ENCODE measurements around the gene SLC34A1. TPM values are rescaled to one million over a fixed set of nuclear protein-coding genes. Genes with fewer than 3 reads are reported as not detected.

The SLC34A1 gene
- total and polyA plus RNA-seq, 2 experiments from 2014 or later, result not detected

DNA sequence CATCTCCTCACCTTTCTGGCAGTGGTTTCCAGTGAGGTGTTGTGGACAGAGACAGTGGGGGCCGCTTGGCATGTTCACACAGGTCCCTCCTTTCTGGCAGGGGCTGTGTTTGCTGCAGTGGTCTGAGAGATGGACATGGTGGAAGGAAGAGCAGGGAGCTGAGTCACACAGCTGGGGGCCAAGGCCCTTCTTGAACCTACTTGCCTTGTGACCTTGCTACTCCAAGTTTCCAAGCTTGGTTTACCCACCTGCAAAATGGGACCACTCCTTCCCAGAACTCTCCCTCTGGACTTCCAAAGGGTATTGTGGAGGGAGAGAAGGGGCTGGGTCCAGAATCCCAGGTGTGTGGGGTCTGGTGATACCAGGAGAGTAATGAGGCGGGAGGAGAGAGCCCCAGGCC, 21.1 kb downstream of the SLC34A1 start:
- TF ChIP-seq ZNF331 (CRISPR knock-in tag; IDR thresholded peaks at IDR 0.05; ENCODE audit: low read depth) (no peak), EZH2 (IDR thresholded peaks at IDR 0.05; ENCODE audit: low read depth, unreplicated experiment) (no peak), JUNB (IDR thresholded peaks at IDR 0.05; ENCODE audit: unreplicated experiment) (no peak), STAT1 (IDR thresholded peaks at IDR 0.05; ENCODE audit: unreplicated experiment) (no peak), NANOG (IDR thresholded peaks at IDR 0.05; ENCODE audit: borderline replicate concordance) (no peak), ZNF114 (CRISPR knock-in tag; IDR thresholded peaks at IDR 0.05) (no peak), POLR2AphosphoS5 (IDR thresholded peaks at IDR 0.05; ENCODE audit: low read depth) (no peak), EZH2phosphoT487 (IDR thresholded peaks at IDR 0.05; ENCODE audit: unreplicated experiment) (no peak), CREB1 (CRISPR knock-in tag; IDR thresholded peaks at IDR 0.05; ENCODE audit: low read depth) (no peak)
- TF ChIP-seq, protein P1, sequence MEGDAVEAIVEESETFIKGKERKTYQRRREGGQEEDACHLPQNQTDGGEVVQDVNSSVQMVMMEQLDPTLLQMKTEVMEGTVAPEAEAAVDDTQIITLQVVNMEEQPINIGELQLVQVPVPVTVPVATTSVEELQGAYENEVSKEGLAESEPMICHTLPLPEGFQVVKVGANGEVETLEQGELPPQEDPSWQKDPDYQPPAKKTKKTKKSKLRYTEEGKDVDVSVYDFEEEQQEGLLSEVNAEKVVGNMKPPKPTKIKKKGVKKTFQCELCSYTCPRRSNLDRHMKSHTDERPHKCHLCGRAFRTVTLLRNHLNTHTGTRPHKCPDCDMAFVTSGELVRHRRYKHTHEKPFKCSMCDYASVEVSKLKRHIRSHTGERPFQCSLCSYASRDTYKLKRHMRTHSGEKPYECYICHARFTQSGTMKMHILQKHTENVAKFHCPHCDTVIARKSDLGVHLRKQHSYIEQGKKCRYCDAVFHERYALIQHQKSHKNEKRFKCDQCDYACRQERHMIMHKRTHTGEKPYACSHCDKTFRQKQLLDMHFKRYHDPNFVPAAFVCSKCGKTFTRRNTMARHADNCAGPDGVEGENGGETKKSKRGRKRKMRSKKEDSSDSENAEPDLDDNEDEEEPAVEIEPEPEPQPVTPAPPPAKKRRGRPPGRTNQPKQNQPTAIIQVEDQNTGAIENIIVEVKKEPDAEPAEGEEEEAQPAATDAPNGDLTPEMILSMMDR (conservative IDR thresholded peaks at IDR 0.05; ENCODE audit: low read depth in 2 of 2), result no peak
- TF ChIP-seq, protein P2, sequence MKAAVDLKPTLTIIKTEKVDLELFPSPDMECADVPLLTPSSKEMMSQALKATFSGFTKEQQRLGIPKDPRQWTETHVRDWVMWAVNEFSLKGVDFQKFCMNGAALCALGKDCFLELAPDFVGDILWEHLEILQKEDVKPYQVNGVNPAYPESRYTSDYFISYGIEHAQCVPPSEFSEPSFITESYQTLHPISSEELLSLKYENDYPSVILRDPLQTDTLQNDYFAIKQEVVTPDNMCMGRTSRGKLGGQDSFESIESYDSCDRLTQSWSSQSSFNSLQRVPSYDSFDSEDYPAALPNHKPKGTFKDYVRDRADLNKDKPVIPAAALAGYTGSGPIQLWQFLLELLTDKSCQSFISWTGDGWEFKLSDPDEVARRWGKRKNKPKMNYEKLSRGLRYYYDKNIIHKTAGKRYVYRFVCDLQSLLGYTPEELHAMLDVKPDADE (IDR thresholded peaks at IDR 0.05), result no peak
- TF ChIP-seq, protein P3, sequence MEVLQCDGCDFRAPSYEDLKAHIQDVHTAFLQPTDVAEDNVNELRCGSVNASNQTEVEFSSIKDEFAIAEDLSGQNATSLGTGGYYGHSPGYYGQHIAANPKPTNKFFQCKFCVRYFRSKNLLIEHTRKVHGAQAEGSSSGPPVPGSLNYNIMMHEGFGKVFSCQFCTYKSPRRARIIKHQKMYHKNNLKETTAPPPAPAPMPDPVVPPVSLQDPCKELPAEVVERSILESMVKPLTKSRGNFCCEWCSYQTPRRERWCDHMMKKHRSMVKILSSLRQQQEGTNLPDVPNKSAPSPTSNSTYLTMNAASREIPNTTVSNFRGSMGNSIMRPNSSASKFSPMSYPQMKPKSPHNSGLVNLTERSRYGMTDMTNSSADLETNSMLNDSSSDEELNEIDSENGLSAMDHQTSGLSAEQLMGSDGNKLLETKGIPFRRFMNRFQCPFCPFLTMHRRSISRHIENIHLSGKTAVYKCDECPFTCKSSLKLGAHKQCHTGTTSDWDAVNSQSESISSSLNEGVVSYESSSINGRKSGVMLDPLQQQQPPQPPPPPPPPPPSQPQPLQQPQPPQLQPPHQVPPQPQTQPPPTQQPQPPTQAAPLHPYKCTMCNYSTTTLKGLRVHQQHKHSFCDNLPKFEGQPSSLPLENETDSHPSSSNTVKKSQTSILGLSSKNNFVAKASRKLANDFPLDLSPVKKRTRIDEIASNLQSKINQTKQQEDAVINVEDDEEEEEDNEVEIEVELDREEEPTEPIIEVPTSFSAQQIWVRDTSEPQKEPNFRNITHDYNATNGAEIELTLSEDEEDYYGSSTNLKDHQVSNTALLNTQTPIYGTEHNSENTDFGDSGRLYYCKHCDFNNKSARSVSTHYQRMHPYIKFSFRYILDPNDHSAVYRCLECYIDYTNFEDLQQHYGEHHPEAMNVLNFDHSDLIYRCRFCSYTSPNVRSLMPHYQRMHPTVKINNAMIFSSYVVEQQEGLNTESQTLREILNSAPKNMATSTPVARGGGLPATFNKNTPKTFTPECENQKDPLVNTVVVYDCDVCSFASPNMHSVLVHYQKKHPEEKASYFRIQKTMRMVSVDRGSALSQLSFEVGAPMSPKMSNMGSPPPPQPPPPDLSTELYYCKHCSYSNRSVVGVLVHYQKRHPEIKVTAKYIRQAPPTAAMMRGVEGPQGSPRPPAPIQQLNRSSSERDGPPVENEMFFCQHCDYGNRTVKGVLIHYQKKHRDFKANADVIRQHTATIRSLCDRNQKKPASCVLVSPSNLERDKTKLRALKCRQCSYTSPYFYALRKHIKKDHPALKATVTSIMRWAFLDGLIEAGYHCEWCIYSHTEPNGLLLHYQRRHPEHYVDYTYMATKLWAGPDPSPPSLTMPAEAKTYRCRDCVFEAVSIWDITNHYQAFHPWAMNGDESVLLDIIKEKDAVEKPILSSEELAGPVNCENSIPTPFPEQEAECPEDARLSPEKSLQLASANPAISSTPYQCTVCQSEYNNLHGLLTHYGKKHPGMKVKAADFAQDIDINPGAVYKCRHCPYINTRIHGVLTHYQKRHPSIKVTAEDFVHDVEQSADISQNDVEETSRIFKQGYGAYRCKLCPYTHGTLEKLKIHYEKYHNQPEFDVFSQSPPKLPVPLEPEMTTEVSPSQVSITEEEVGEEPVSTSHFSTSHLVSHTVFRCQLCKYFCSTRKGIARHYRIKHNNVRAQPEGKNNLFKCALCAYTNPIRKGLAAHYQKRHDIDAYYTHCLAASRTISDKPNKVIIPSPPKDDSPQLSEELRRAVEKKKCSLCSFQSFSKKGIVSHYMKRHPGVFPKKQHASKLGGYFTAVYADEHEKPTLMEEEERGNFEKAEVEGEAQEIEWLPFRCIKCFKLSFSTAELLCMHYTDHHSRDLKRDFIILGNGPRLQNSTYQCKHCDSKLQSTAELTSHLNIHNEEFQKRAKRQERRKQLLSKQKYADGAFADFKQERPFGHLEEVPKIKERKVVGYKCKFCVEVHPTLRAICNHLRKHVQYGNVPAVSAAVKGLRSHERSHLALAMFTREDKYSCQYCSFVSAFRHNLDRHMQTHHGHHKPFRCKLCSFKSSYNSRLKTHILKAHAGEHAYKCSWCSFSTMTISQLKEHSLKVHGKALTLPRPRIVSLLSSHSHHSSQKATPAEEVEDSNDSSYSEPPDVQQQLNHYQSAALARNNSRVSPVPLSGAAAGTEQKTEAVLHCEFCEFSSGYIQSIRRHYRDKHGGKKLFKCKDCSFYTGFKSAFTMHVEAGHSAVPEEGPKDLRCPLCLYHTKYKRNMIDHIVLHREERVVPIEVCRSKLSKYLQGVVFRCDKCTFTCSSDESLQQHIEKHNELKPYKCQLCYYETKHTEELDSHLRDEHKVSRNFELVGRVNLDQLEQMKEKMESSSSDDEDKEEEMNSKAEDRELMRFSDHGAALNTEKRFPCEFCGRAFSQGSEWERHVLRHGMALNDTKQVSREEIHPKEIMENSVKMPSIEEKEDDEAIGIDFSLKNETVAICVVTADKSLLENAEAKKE (CRISPR knock-in tag; IDR thresholded peaks at IDR 0.05), result no peak
- TF ChIP-seq, protein P4, sequence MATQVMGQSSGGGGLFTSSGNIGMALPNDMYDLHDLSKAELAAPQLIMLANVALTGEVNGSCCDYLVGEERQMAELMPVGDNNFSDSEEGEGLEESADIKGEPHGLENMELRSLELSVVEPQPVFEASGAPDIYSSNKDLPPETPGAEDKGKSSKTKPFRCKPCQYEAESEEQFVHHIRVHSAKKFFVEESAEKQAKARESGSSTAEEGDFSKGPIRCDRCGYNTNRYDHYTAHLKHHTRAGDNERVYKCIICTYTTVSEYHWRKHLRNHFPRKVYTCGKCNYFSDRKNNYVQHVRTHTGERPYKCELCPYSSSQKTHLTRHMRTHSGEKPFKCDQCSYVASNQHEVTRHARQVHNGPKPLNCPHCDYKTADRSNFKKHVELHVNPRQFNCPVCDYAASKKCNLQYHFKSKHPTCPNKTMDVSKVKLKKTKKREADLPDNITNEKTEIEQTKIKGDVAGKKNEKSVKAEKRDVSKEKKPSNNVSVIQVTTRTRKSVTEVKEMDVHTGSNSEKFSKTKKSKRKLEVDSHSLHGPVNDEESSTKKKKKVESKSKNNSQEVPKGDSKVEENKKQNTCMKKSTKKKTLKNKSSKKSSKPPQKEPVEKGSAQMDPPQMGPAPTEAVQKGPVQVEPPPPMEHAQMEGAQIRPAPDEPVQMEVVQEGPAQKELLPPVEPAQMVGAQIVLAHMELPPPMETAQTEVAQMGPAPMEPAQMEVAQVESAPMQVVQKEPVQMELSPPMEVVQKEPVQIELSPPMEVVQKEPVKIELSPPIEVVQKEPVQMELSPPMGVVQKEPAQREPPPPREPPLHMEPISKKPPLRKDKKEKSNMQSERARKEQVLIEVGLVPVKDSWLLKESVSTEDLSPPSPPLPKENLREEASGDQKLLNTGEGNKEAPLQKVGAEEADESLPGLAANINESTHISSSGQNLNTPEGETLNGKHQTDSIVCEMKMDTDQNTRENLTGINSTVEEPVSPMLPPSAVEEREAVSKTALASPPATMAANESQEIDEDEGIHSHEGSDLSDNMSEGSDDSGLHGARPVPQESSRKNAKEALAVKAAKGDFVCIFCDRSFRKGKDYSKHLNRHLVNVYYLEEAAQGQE (IDR thresholded peaks at IDR 0.05; ENCODE audit: unreplicated experiment), result no peak
- H4K20me1 ChIP-seq (replicated peaks; ENCODE audit: insufficient read depth), result no peaks in the 10 kb centered on the region
- peaks cover 6% of the 10 kb centered on the region; the same call in 1 of the 2 replicates for H3K4me1 ChIP-seq (ENCODE audit: insufficient read depth)
- no peaks in the 10 kb centered on the region for H3K36me3 ChIP-seq (ENCODE audit: insufficient read depth)
- no peak overlapping the region for H3K4me3 ChIP-seq
- Mint-ChIP-seq H3K4me1 (peaks cover 12% of the 10 kb centered on the region; the same call in 2 of the 3 replicates), H3K27me3 (ENCODE audit: insufficient read depth, low read depth, poor library complexity) (peaks cover 64% of the 10 kb centered on the region), H3K4me3 (peak overlapping the region; percentile 57; the same call in 1 of the 3 replicates), H3K36me3 (ENCODE audit: low read depth) (no peaks in the 10 kb centered on the region), H3K9me3 (no peaks in the 10 kb centered on the region), H3K27ac (no peak overlapping the region)
- H3F3A ChIP-seq (replicated peaks; ENCODE audit: low read depth), result peaks cover 16% of the 10 kb centered on the region
- peaks cover 79% of the 10 kb centered on the region for H3K27me3 ChIP-seq (ENCODE audit: insufficient read depth)
- ATAC-seq (no peak), DNase-seq (ENCODE audit: low spot score) (no peak)
- no peak overlapping the region for H3K4me2 ChIP-seq
- H3K27ac ChIP-seq (ENCODE audit: low read depth), result no peak overlapping the region
- H3K79me2 ChIP-seq (replicated peaks; ENCODE audit: insufficient read depth), result no peaks in the 10 kb centered on the region
- H3K9me2 ChIP-seq (ENCODE audit: insufficient read depth), result peaks cover 3% of the 10 kb centered on the region; the same call in 1 of the 2 replicates
- H2AFZ ChIP-seq, result no peak overlapping the region

Measured in GM23338 (cell line).